GM21526 (cell line): ENCODE results near the gene FNBP1L.
"Not testable (repeated sequence)": the region's sequence is repeated elsewhere in the genome, so short reads cannot be mapped to it uniquely, and the experiment has no call there.

Source experiments
- ATAC-seq: cut with Tn5 transposase; IDR thresholded peaks from one replicate; pipeline ENCODE4 v1.9.1; 2021; ENCODE audit warnings: moderate library complexity; ENCODE audit not compliant: unreplicated experiment, low FRiP score

Gene FNBP1L

DNA sequence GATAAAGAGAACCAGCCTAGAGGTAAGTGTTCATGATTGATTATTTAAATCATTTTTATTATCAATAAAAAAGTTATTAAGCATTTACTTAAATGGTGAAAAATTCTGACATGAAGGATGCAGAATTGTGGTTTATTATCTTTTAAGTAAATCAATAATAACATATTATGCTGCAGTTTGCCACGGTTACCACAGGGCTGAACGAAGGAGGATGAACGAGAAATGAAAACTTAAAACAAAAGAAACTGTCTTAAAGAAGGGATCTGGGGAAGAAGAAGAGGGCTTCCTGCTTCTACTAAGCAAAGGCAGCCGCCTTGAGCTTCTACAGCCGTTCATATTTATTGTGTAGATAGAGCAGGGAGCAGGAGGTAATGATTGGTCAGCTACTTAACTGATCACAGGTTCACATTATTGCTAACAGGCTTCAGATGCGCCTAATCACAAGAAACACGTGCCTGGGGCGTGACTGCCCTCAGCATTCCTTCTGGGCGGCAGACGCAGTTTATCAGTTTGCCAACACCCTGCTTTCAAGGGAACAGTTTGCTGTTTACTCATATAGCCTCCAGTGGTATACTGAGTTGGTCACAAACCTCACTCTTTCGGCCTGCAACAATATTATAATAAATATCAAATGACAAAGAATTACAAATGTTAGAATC, 5.8 kb upstream of the FNBP1L start:
- no peak for ATAC-seq

GRCh38 chr1:93442741-93443140, 5.2 kb upstream of the FNBP1L start:
- ATAC-seq, result no peak

GRCh38 chr1:93443454-93443853, 4.5 kb upstream of the FNBP1L start:
- no peak for ATAC-seq

- ATAC-seq, result no peak
Measured at GRCh38 chr1:93446837-93447451, 974 bp upstream of the FNBP1L start.

GRCh38 chr1:93448292-93448982, 519 bp downstream of the FNBP1L start:
- ATAC-seq, result no peak

- no peak for ATAC-seq
Measured at GRCh38 chr1:93448983-93449804, 1.3 kb downstream of the FNBP1L start.

- no peak for ATAC-seq
Measured at GRCh38 chr1:93450321-93450720, 2.4 kb downstream of the FNBP1L start.

GRCh38 chr1:93453911-93454310, 6.0 kb downstream of the FNBP1L start:
- ATAC-seq, result no peak

GRCh38 chr1:93459126-93459525, 11.2 kb downstream of the FNBP1L start:
- ATAC-seq, result no peak

DNA sequence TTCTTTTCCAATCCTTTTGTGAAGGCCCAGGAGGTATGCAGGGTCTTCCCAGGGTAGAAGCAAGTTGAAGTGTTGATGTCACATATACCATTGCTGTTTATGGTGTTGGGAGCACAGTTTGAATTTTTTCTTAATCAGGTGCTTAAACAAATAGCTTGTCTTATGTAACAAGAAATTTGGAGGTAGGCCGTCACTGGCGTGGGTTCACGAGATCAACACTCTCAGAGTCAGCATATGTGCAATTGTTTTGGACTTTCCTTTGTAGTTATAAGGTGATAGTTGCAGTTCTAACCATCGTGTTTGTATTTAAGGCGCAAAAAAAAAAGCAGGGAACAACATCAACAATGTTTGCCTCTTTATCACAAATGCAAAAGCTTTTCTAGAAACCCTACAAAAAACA, 13.3 kb downstream of the FNBP1L start:
- ATAC-seq, result no peak

GRCh38 chr1:93463960-93464359, 16.0 kb downstream of the FNBP1L start:
- ATAC-seq, result no peak

DNA sequence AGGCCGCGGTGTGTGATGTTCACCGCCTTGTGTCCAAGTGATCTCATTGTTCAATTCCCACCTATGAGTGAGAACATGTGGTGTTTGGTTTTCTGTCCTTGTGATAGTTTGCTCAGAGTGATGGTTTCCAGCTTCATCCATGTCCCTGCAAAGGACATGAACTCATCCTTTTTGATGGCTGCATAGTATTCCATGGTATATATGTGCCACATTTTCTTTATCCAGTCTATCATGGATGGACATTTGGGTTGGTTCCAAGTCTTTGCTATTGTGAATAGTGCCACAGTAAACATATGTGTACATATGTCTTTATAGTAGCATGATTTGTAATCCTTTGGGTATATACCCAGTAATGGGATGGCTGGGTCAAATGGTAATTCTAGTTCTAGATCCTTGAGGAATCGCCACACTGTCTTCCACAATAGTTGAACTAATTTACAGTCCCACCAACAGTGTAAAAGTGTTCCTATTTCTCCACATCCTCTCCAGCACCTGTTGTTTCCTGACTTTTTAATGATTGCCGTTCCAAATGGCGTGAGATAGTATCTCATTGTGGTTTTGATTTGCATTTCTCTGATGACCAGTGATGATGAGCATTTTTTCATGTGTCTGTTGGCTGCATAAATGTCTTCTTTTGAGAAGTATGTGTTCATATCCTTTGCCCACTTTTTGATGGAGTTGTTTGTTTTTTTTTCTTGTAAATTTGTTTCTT, 17.6 kb downstream of the FNBP1L start:
- ATAC-seq, result not testable (repeated sequence)

DNA sequence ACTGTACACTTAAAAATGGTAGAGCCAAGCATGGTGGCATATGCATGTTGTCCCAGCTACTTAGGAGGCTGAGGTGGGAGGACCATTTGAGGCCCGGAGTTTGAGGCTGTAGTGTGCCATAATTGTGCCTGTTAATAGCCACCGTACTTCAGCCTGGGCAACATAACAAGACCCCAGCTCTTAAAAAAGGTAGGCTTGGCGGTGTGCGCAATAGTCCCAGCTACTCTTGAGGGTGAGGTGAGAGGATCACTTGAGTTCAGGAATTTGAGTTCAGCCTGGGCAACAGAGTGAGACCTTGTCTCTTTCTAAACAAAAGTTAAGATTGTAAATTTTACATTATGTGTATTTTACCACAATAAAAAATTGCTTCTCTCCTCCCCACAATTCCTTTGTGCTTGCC, 19.7 kb downstream of the FNBP1L start:
- no peak for ATAC-seq

DNA sequence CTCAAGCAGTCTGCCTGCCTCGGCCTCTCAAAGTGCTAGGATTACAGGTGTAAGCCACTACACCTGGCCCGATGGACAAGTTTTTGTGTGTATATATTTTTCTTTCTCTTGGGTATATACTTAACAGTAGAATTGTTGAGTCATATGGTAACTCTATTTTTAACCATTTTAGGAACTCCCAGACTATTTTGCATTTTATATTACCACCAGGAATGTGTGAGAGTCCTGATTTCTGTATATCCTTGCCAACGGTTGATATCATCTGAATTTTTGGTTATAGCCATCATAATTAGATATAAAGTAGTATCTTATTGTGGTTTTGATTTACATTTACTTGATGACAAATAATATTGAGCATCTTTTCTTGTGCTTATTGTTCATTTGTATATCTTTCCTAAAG, 20.7 kb downstream of the FNBP1L start:
- no peak for ATAC-seq

GRCh38 chr1:93469223-93469622, 21.3 kb downstream of the FNBP1L start:
- ATAC-seq, result not testable (repeated sequence)

- no peak for ATAC-seq
Measured at GRCh38 chr1:93471284-93471683, 23.4 kb downstream of the FNBP1L start.

DNA sequence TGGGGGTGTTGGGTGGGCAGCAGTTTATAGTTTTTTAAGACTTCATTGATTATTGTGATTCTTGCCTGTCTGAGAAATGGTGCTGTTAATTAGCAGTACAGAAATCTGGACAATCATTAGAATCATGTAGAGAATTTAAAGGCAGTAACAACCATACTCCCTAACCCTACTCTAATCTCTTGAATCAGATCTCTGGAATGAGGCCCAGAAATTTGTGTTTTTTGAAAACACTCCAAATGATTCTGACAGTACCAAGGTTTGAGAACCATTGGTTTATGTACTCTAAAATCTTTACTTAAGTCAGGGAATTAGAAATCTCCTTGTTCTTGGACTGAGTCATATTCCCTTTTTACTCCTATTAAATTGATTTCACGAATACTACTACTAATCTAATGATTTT, 24.0 kb downstream of the FNBP1L start:
- ATAC-seq, result no peak

DNA sequence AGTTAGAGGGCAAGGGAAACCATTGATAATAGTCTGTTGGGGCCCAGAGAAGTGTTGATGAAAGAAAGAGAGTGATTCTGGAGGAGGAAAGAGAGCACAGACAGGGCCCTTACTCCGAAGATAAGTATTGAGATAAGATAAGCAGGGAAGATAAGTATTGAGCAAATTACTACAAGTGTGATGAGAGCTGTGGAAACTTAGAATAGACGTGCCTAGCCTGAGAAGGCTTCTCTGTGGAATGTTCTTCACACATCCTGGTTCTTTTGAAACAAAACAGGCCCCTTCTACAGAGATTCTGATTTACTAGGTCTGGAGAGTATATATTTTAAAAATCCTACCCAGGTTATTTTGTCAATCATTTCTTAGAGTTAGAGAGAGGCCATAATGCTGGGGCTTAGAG, 26.4 kb downstream of the FNBP1L start:
- ATAC-seq, result no peak

GRCh38 chr1:93475681-93476080, 27.8 kb downstream of the FNBP1L start:
- ATAC-seq, result no peak

GRCh38 chr1:93479133-93479745, 31.3 kb downstream of the FNBP1L start:
- not testable (repeated sequence) for ATAC-seq
